ENCODE measurements around the gene HSF4.

The HSF4 gene

DNA sequence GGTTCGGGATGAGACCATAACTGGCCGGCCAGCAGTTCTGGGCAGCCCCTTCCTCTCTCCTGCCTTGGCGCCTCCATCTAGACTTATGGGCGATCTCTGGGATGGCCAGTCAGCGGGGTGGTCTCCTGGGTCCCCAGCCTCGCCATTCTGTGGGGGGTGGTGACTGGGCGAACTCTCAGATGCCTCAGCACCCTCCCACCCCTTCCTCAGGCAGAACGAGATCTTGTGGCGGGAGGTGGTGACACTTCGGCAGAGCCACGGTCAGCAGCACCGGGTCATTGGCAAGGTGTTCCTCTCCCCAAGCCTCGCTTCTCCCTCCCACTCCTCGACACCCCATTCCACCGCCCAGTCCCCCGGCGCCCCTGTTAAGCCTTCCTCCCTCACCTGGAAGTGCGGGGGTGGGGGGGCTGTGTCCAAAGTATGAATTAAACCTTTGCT is 1.6 kb downstream of the HSF4 start:
- H3K9ac ChIP-seq (ENCODE audit: low read depth, low read length, poor library complexity, severe bottlenecking): no peak overlapping the region
- no peaks in the 10 kb centered on the region for H3K9me3 ChIP-seq (ENCODE audit: insufficient read depth, low read depth, low read length)
- TF ChIP-seq EZH2phosphoT487 (IDR thresholded peaks at IDR 0.05; ENCODE audit: borderline replicate concordance) (no peak), CTCF (conservative IDR thresholded peaks at IDR 0.05; ENCODE audit: low read length) (no peak)
- no peaks in the 10 kb centered on the region for H3K36me3 ChIP-seq (ENCODE audit: insufficient read depth, low read length)
- no peak overlapping the region for H3K4me2 ChIP-seq (ENCODE audit: low read depth, low read length, poor library complexity, severe bottlenecking)
- H3K4me3 ChIP-seq (ENCODE audit: low read length, poor library complexity, severe bottlenecking): no peak overlapping the region
- H4K20me1 ChIP-seq (ENCODE audit: insufficient read depth, low read length, poor library complexity, severe bottlenecking): no peaks in the 10 kb centered on the region
- no peaks in the 10 kb centered on the region for H3K79me2 ChIP-seq (ENCODE audit: insufficient read depth, low read length)
- no peak overlapping the region for H2AFZ ChIP-seq (ENCODE audit: low read length)
- H3K9me2 ChIP-seq (replicated peaks; ENCODE audit: low read depth, low read length): no peaks in the 10 kb centered on the region
- no peaks in the 10 kb centered on the region for H3K27me3 ChIP-seq (ENCODE audit: insufficient read depth, low read length, poor library complexity, severe bottlenecking)
- peaks cover 13% of the 10 kb centered on the region for H3K4me1 ChIP-seq (ENCODE audit: insufficient read depth, low read length, poor library complexity, severe bottlenecking)
- H3F3A ChIP-seq (ENCODE audit: low read depth): no peaks in the 10 kb centered on the region

GRCh38 chr16:67166598-67167168 is 2.1 kb downstream of the HSF4 start:
- H2AFZ ChIP-seq (ENCODE audit: low read length): no peak overlapping the region
- no peak overlapping the region for H3K4me2 ChIP-seq (ENCODE audit: low read depth, low read length, poor library complexity, severe bottlenecking)
- H3K4me1 ChIP-seq (ENCODE audit: insufficient read depth, low read length, poor library complexity, severe bottlenecking): peaks cover 13% of the 10 kb centered on the region
- TF ChIP-seq EZH2phosphoT487 (IDR thresholded peaks at IDR 0.05; ENCODE audit: borderline replicate concordance): no peak
- TF ChIP-seq CTCF (conservative IDR thresholded peaks at IDR 0.05; ENCODE audit: low read length): no peak
- H3K9ac ChIP-seq (ENCODE audit: low read depth, low read length, poor library complexity, severe bottlenecking): no peak overlapping the region
- no peaks in the 10 kb centered on the region for H3K27me3 ChIP-seq (ENCODE audit: insufficient read depth, low read length, poor library complexity, severe bottlenecking)
- H4K20me1 ChIP-seq (ENCODE audit: insufficient read depth, low read length, poor library complexity, severe bottlenecking): no peaks in the 10 kb centered on the region
- no peaks in the 10 kb centered on the region for H3K9me3 ChIP-seq (ENCODE audit: insufficient read depth, low read depth, low read length)
- H3K79me2 ChIP-seq (ENCODE audit: insufficient read depth, low read length): no peaks in the 10 kb centered on the region
- H3K36me3 ChIP-seq (ENCODE audit: insufficient read depth, low read length): no peaks in the 10 kb centered on the region
- H3K4me3 ChIP-seq (ENCODE audit: low read length, poor library complexity, severe bottlenecking): no peak overlapping the region
- no peaks in the 10 kb centered on the region for H3K9me2 ChIP-seq (replicated peaks; ENCODE audit: low read depth, low read length)
- H3F3A ChIP-seq (ENCODE audit: low read depth): no peaks in the 10 kb centered on the region

GRCh38 chr16:67167588-67167987 is 3.0 kb downstream of the HSF4 start:
- Histone ChIP-seq H3K4me1 (ENCODE audit: insufficient read depth, low read length, poor library complexity, severe bottlenecking) (peaks cover 13% of the 10 kb centered on the region), H4K20me1 (ENCODE audit: insufficient read depth, low read length, poor library complexity, severe bottlenecking) (no peaks in the 10 kb centered on the region), H3K9ac (ENCODE audit: low read depth, low read length, poor library complexity, severe bottlenecking) (no peak overlapping the region), H2AFZ (ENCODE audit: low read length) (no peak overlapping the region), H3K4me3 (ENCODE audit: low read length, poor library complexity, severe bottlenecking) (no peak overlapping the region), H3K9me3 (ENCODE audit: insufficient read depth, low read depth, low read length) (no peaks in the 10 kb centered on the region), H3F3A (ENCODE audit: low read depth) (no peaks in the 10 kb centered on the region), H3K36me3 (ENCODE audit: insufficient read depth, low read length) (no peaks in the 10 kb centered on the region), H3K9me2 (replicated peaks; ENCODE audit: low read depth, low read length) (no peaks in the 10 kb centered on the region), H3K27me3 (ENCODE audit: insufficient read depth, low read length, poor library complexity, severe bottlenecking) (no peaks in the 10 kb centered on the region), H3K4me2 (ENCODE audit: low read depth, low read length, poor library complexity, severe bottlenecking) (no peak overlapping the region), H3K79me2 (ENCODE audit: insufficient read depth, low read length) (no peaks in the 10 kb centered on the region)
- TF ChIP-seq EZH2phosphoT487 (IDR thresholded peaks at IDR 0.05; ENCODE audit: borderline replicate concordance) (no peak), CTCF (conservative IDR thresholded peaks at IDR 0.05; ENCODE audit: low read length) (no peak)

All from Loucy (cell line).